Type B pancreatic cell (in vitro differentiated cells): ENCODE measurements around the gene NES. TPM values are rescaled to one million over a fixed set of nuclear protein-coding genes. Genes with fewer than 3 reads are reported as not detected.

ENCODE experiments used
- DNase-seq: peaks from one replicate; pipeline ENCODE4 v3.0.0; 2021; ENCODE audit warnings: mixed read lengths; ENCODE audit not compliant: unreplicated experiment; ENCODE audit errors: extremely low spot score
- H3K27ac Mint-ChIP-seq: 2 replicates; pipeline ENCODE4 v1.8.0; 2021; ENCODE audit warnings: mild to moderate bottlenecking, mixed read lengths
- H3K27me3 Mint-ChIP-seq: 2 replicates; pipeline ENCODE4 v1.8.0; 2021; ENCODE audit warnings: mixed read lengths
- H3K36me3 Mint-ChIP-seq: 2 replicates; pipeline ENCODE4 v1.8.0; 2021; ENCODE audit warnings: mixed read lengths
- H3K4me1 Mint-ChIP-seq: one replicate; pipeline ENCODE4 v1.8.0; 2021; ENCODE audit warnings: mixed read lengths; ENCODE audit not compliant: unreplicated experiment
- H3K4me3 Mint-ChIP-seq: 2 replicates; pipeline ENCODE4 v1.8.0; 2021; ENCODE audit warnings: mild to moderate bottlenecking, mixed read lengths
- H3K9me3 Mint-ChIP-seq: 2 replicates; pipeline ENCODE4 v1.8.0; 2021; ENCODE audit warnings: mixed read lengths
- total RNA-seq: library from RNA; stranded (reverse); gene quantifications from 2 replicates; pipeline ENCODE4 v1.2.1, GENCODE V29; 2021; ENCODE audit warnings: low replicate concordance
- TF ChIP-seq, protein P1 (sequence below): fragments of 200-600 bp; sonication (generic); conservative IDR thresholded peaks from 2 replicates; pipeline ENCODE4 v1.5.0; 2021; ENCODE audit warnings: antibody characterized with exemption, mild to moderate bottlenecking

The NES gene
- total RNA-seq, 1 donor from 2014 or later, result 125 TPM

DNA sequence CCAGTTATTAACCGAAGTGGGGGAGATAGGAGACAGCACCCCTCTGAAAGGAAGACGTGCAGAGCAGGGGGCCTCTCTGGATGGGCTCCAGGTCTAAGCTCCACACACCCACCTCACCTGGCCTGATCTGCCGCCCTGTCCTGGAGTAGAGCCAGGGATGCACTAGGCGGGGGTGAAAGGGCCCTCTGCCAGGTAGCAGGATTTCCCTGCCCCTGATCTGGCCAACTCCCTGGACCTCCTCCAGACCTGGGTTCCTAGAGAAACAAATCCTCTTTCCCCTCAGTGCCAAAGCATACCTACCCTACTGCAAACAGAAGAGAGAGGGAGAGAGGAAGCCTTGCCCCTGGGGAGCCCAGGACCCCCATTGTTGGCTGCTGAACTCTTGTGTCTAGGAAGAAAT, 26.1 kb upstream of the NES start:
- no peaks in the 10 kb centered on the region for H3K9me3 Mint-ChIP-seq
- DNase-seq, result no peak
- H3K36me3 Mint-ChIP-seq, result peaks cover 19% of the 10 kb centered on the region
- peak overlapping the region; percentile 93 for H3K4me3 Mint-ChIP-seq
- TF ChIP-seq, protein P1, sequence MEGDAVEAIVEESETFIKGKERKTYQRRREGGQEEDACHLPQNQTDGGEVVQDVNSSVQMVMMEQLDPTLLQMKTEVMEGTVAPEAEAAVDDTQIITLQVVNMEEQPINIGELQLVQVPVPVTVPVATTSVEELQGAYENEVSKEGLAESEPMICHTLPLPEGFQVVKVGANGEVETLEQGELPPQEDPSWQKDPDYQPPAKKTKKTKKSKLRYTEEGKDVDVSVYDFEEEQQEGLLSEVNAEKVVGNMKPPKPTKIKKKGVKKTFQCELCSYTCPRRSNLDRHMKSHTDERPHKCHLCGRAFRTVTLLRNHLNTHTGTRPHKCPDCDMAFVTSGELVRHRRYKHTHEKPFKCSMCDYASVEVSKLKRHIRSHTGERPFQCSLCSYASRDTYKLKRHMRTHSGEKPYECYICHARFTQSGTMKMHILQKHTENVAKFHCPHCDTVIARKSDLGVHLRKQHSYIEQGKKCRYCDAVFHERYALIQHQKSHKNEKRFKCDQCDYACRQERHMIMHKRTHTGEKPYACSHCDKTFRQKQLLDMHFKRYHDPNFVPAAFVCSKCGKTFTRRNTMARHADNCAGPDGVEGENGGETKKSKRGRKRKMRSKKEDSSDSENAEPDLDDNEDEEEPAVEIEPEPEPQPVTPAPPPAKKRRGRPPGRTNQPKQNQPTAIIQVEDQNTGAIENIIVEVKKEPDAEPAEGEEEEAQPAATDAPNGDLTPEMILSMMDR, result no peak
- peak overlapping the region; percentile 80 for H3K27ac Mint-ChIP-seq
- peaks cover 7% of the 10 kb centered on the region for H3K27me3 Mint-ChIP-seq
- peaks cover 45% of the 10 kb centered on the region for H3K4me1 Mint-ChIP-seq

DNA sequence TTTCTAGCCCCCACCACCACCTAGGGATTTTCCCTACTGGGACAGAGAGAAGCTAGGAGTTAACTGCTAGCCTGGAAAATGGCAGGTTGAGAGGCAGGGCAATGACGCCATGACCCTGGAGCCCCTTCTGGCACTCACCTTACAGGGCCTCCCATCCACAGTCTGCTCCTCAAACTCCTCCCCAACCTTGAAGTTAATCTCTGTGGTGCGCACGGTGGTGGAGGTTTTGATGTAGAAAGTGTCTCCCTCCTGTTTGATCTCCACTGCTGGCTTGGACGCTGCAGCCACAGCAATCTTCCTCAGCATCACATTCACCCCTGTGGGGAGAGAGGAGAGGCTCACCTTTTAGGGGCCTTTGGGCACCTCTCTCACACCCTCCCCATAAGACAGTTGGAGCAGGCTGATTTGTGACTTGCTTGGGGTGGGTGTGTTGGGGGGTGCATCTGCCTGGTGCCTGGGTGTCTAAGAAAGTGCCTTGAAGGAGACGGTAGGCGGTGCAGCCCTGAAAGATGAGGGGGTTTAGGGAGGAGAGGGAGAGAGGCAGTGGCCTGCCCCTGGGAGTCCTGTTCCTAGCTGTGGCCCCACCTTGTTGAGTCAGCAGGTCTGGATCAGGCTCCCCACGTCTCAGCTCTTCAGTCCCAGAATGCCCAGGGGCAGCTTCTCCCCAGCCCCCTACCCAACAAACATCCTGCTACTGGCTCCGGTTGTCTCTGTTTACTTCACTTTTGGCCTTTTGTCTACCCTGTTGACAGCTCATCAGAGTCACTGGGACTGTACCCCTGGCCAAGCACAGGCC, 23.7 kb upstream of the NES start:
- peaks cover 53% of the 10 kb centered on the region for H3K4me1 Mint-ChIP-seq
- TF ChIP-seq, protein P1, result no peak
- H3K36me3 Mint-ChIP-seq, result peaks cover 27% of the 10 kb centered on the region
- no peak overlapping the region for H3K27ac Mint-ChIP-seq
- H3K9me3 Mint-ChIP-seq, result no peaks in the 10 kb centered on the region
- no peak for DNase-seq
- peak overlapping the region; percentile 72 for H3K4me3 Mint-ChIP-seq
- H3K27me3 Mint-ChIP-seq, result peaks cover 7% of the 10 kb centered on the region

DNA sequence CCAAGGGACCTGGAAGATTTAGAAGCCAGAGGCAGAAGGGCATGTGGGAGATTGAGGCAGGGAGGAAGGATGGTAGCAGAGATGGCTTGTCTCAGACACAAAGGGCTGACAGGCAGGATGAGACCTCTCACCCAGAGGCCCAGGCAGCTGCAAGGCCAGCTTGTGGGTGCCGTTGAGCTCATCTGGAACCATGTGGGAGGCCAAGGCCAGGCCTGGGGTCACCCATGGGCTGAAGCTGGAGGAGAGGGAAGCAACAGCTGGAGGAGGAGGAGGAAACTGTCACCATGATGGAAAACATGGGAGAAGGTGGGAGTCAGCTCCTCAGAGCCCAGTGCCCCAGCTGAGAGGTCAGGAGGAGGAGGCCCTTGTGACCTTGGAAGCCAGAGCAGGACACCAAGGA, 21.8 kb upstream of the NES start:
- Mint-ChIP-seq H3K27me3 (peaks cover under 1% of the 10 kb centered on the region), H3K27ac (no peak overlapping the region), H3K36me3 (peaks cover 27% of the 10 kb centered on the region), H3K9me3 (no peaks in the 10 kb centered on the region), H3K4me3 (peak overlapping the region; percentile 54), H3K4me1 (peaks cover 55% of the 10 kb centered on the region)
- DNase-seq, result no peak
- TF ChIP-seq, protein P1, result no peak

DNA sequence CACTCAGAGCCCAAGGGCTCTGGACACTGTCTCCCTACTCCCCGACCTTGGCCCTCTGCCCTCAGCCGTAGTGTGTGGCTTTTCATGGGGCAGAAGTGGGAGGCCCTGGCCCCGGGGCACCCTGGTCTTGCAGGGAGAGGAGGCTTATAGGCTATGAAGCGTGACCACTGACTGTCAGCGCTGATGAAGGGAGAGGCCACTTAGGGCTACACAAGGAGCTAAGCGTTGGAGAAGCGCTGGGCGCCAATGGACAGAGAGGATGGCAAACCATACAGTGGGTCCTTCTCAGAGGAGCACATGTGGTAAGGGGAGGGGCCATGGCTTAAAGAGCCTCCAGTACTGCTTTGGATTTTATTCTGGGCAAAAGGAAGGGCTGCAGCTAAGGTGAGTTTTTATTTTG, 20.3 kb upstream of the NES start:
- Mint-ChIP-seq H3K4me3 (peak overlapping the region; percentile 47), H3K9me3 (no peaks in the 10 kb centered on the region), H3K27me3 (no peaks in the 10 kb centered on the region), H3K4me1 (peaks cover 58% of the 10 kb centered on the region), H3K27ac (peak overlapping the region; percentile 74), H3K36me3 (peaks cover 27% of the 10 kb centered on the region)
- DNase-seq, result no peak
- TF ChIP-seq, protein P1, result no peak

DNA sequence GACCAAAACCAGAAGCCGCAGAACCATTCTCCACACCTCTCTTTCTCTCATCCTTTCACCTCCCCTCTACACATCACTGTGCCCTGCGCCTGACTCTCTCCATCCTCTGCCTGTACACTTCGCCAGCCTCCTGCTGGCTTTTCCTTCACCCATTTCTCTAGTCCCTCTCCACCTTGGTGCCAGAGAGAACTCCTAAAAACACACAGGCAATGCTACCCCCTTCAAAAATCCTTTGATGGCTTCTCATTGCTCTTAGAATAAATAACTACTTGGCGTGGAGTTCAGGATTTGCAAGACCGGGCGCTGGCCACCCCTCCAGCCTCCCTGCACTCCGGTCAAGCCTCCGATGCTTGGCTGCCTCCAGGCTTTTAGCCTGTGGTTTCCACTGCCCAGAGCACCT, 19.5 kb upstream of the NES start:
- TF ChIP-seq, protein P1, result no peak

DNA sequence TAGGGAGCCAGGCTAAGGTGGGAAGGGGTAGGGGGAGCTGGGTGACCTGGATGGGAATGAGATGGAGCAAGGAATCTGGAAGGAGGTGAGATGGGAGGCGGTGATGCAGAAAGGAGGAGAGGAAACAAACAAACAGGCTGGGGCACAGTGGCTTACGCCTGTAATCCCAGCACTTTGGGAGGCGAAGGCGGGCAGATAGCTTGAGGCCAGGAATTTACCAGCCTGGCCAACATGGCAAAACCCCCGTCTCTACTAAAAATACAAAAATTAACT, 17.4 kb upstream of the NES start:
- H3K4me1 Mint-ChIP-seq, result peaks cover 72% of the 10 kb centered on the region
- DNase-seq, result no peak
- peaks cover 16% of the 10 kb centered on the region for H3K36me3 Mint-ChIP-seq
- H3K9me3 Mint-ChIP-seq, result no peaks in the 10 kb centered on the region
- peaks cover 4% of the 10 kb centered on the region for H3K27me3 Mint-ChIP-seq
- peak overlapping the region; percentile 73 for H3K4me3 Mint-ChIP-seq
- H3K27ac Mint-ChIP-seq, result peak overlapping the region; percentile 94
- TF ChIP-seq, protein P1, result no peak

More for the DNA sequence above, 19.5 kb upstream of the NES start:
- peaks cover 65% of the 10 kb centered on the region for H3K4me1 Mint-ChIP-seq
- peaks cover 27% of the 10 kb centered on the region for H3K36me3 Mint-ChIP-seq
- no peak for DNase-seq
- no peaks in the 10 kb centered on the region for H3K27me3 Mint-ChIP-seq
- no peaks in the 10 kb centered on the region for H3K9me3 Mint-ChIP-seq
- H3K4me3 Mint-ChIP-seq, result peak overlapping the region; percentile 46
- H3K27ac Mint-ChIP-seq, result peak overlapping the region; percentile 74
